NB4 (cell line): Measurements from ENCODE around the gene RAD51B.

Experiments
- DNase-seq: peaks from one replicate; pipeline ENCODE4 v3.0.0; 2010; ENCODE audit warnings: low read depth
- H3K4me3 ChIP-seq: one replicate; pipeline ENCODE4 v1.5.1; 2011; ENCODE audit warnings: mild to moderate bottlenecking, low read depth, low read length, moderate library complexity
- MAX ChIP-seq: IDR thresholded peaks from 2 replicates; pipeline ENCODE4 v1.6.1; 2011; ENCODE audit warnings: low read depth, low read length
- MYC ChIP-seq: IDR thresholded peaks from 2 replicates; pipeline ENCODE4 v1.6.1; 2011; ENCODE audit warnings: low read depth, low read length
- POLR2A ChIP-seq: IDR thresholded peaks from 2 replicates; pipeline ENCODE4 v1.6.1; 2011; ENCODE audit warnings: mild to moderate bottlenecking; ENCODE audit not compliant: insufficient read length; ENCODE audit errors: extremely low read depth
- TF ChIP-seq, protein P1 (sequence below): IDR thresholded peaks from one replicate; pipeline ENCODE4 v1.5.1; 2012; ENCODE audit warnings: low read depth, low read length

RAD51B gene

DNA sequence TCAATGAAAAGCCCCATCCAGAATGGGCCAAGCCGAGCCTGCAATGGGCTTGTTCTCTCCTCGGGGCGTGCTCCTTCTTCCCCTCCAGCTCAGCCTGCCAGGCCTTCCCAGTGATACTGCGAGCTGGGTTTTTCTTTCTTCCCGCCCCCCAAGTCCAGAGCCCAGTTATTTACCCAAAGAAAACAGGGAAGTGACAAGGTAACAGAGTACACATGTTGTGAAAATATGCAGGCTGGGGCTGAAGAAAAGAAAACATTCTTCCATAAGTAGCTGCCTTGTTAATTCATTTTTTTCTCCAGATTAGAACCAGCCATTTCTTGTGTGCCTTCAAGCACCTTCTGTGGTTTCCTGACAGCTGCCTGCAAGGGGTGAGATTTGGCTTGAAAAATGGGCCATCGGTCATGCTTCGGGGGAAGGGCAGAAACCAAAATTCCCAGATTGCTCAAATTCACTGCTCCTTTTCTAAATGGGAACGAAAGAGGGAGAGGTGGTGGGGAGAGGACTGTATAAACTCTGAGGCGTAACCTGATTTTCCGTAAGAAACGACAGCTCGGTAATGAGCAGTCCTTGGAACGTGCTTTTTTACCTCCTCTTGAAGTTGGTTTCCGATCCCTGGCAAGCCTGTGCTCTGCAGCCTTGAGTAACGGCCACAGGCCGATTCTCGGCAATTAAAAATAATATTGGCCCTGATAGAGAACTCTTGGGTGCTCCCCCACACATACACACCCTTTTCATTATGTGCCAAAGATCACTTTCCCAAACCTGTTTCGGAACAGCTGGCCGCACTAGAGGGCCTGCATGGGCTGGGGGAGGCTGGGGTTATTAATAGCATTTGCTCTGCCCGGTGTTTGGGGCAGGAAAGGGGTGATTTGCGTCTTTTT, 743.9 kb downstream of the RAD51B start:
- TF ChIP-seq POLR2A (no peak), MAX (no peak), MYC (no peak)
- TF ChIP-seq, protein P1, sequence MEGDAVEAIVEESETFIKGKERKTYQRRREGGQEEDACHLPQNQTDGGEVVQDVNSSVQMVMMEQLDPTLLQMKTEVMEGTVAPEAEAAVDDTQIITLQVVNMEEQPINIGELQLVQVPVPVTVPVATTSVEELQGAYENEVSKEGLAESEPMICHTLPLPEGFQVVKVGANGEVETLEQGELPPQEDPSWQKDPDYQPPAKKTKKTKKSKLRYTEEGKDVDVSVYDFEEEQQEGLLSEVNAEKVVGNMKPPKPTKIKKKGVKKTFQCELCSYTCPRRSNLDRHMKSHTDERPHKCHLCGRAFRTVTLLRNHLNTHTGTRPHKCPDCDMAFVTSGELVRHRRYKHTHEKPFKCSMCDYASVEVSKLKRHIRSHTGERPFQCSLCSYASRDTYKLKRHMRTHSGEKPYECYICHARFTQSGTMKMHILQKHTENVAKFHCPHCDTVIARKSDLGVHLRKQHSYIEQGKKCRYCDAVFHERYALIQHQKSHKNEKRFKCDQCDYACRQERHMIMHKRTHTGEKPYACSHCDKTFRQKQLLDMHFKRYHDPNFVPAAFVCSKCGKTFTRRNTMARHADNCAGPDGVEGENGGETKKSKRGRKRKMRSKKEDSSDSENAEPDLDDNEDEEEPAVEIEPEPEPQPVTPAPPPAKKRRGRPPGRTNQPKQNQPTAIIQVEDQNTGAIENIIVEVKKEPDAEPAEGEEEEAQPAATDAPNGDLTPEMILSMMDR: no peak
- DNase-seq: no peak
- H3K4me3 ChIP-seq: no peak overlapping the region

- no peak for DNase-seq
- H3K4me3 ChIP-seq: no peak overlapping the region
- TF ChIP-seq, protein P1: no peak
- TF ChIP-seq MAX (no peak), POLR2A (no peak), MYC (no peak)
Measured at GRCh38 chr14:68564191-68564825, 744.7 kb downstream of the RAD51B start.

GRCh38 chr14:68564826-68565759, 745.5 kb downstream of the RAD51B start:
- DNase-seq: no peak
- no peak for TF ChIP-seq POLR2A

DNA sequence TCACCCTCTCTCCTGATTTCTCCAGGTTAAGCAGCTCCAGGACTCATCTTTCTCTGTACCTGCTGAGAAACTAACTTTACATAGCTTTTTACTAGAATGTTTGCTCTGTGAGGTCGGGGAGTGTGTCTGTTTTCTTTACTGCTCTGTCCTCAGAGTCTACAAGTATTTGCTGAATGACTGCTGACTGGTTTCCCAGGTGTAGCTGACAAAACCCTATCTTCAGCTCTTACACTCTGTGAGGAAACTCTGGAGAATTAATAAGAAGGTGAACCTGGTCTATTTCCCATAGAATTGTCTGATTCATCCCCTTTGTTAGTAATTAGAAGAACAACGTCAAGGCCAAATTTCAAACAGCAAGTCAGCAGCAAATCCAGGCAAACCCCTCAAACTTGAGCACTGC, 746.5 kb downstream of the RAD51B start:
- TF ChIP-seq MYC (no peak), POLR2A (no peak), MAX (no peak)
- TF ChIP-seq, protein P1: no peak
- no peak for DNase-seq
- H3K4me3 ChIP-seq: no peak overlapping the region

More at GRCh38 chr14:68564826-68565759, 745.5 kb downstream of the RAD51B start:
- H3K4me3 ChIP-seq: no peak overlapping the region

DNA sequence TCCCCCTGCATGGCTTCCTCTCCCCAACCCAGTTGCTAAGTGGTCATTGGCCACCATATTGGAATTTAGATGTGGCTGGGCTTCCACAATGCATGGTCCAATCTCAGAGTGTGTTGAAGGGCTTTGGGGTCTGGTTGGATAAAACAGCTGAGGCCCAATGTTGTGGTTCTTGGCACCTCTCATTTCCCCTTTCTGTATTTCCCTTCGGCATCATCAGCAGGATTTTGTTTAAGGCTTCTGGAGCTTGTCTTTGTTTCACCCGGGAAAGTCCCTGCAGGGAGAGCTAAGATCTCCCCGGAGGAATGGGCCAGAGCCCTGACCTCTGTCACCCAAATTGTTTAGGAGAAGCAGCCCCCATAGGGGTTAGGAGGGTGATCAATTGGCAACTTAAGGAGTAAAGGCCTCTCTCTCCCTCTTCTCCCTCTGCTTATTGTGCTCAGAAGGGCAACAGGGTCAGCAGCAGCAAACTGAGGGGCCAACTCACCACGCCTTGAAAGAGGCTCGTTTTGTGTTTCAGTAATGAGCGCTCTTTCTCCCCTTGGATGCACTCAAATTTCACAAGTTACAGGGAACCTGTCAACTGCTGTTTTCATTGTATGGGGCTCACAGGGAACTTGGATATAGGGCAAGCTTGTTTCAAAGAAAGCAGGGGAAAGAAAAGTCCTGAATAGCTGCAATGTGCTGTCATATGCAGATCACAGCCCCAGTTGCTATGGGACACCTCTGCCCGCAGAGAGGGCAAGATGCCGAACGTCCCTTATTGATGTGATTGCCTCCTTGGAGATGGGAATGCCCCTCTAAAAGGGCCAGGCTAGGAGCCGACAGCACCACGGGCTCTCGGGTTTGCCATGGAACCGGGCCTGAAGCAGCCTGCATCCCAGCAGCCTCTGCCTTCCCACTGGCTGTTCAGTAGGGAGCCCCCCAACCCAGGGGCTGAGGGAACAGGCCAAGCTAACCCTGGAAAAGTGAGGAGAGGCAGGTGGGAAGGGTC, 749.6 kb downstream of the RAD51B start:
- no peak overlapping the region for H3K4me3 ChIP-seq
- TF ChIP-seq MYC (no peak), POLR2A (no peak), MAX (no peak)
- TF ChIP-seq, protein P1: no peak
- DNase-seq: no peak
